LNCAP (cell line): ENCODE results near the gene DCXR.

Experiments
- CTCF ChIP-seq: fragments of 450-650 bp; IDR thresholded peaks from 2 replicates; pipeline ENCODE4 v1.5.1; 2017; ENCODE audit warnings: mild to moderate bottlenecking

The DCXR gene

DNA sequence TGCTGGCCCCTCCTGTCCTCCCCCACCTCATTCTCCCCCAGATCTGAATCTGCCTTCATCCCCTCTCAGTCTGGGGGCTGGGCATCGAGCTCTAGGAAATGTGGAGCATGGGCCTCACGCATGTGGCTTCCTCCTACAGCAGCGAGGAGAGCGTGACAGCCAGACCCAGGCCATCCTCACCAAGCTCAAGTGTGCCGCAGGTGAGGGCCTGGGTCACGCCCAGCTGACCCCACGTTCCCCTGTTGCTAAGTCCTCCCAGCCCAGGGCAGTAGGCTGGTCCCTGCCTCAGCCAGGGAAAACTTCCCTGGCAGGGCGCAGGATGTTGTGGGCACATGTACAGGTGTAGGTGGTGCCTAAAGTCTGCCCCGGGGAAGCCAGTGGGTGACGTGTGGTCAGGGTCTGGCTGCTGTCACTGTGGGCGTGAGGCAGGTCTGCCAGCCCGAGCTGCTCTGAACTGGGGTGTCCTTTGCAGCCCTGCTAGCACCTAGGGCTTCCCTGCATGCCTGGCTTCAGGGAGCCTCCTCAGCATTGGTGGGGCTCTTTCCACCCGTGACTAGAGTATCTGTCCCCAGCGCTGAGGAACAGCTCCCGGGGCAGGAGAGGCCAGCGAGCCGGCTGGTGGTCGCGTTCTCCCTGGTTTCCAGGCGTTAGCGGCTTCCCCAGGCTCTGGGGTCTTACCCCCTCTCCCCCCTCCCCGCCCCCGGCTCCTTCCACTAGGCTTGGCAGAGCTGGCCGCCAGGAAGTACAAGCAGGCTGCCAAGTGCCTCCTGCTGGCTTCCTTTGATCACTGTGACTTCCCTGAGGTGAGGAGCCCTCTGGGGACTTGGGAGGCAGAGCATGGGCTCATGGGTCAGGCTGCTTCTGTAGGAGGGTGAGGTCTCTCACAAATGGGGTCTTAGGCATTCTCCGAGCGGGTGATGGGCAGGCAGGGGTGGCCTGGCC, 17.8 kb upstream of the DCXR start:
- no peak for TF ChIP-seq CTCF

DNA sequence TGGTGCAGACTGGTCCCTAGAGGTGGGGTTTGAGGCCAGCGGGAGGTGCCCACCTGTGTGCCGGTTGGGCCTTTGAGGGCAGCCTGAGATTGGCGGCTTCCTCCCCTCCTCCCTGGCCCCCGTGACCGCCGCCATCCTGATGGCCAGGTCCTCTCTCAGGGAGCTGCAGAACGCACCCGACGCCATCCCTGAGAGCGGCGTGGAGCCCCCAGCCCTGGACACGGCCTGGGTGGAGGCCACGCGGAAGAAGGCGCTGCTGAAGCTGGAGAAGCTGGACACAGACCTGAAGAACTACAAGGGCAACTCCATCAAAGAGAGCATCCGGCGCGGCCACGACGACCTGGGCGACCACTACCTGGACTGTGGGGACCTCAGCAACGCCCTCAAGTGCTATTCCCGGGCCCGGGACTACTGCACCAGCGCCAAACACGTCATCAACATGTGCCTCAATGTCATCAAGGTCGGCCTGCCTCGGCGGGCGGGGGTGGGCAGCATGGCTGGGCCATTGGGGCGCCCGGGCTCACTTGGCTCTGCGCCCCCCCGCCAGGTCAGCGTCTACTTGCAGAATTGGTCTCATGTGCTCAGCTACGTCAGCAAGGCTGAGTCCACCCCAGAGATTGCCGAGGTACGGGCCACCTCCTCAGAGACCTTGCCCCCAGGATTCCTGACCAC, 17.0 kb upstream of the DCXR start:
- TF ChIP-seq CTCF: no peak

GRCh38 chr17:82053556-82054263, 16.2 kb upstream of the DCXR start:
- TF ChIP-seq CTCF: no peak

DNA sequence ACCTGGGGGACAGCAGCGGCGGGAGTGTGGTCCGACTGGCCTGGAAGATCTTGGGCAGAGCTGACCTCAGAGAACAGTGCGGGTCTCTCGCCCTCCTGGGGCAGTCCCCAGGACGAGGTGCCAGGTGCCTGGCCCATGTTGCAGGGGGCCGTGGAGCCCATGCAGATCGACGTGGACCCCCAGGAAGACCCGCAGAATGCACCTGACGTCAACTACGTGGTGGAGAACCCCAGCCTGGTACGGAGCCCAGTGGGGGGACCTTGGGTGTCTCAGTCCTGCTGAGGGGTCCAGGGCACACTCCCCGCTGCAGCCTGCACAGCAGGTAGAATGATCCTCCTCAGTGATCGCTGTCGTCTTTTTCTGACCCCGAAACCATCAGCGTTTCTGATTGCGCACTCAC, 15.6 kb upstream of the DCXR start:
- TF ChIP-seq CTCF: no peak

DNA sequence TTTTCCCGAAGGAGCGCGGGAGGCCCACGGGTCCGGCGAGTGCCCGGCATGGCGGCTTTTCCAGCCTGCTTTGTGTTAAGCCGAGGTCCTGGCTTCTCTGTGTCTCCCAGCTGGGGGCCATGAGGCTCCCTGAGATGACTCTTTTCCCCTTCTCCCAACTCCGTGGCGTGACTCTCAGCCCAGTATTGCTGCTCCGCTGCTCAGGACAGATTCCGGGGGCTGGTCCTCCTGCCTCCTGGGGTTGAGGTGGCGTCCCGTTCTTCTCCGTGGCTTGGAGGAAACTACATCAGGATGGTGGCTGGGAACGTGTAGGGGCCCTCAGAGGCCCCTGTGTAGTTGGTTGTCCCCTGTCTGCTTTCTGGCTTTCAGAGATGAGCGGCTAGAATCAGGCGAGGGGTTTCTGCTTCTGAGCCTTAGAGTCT, 15.2 kb upstream of the DCXR start:
- no peak for TF ChIP-seq CTCF

DNA sequence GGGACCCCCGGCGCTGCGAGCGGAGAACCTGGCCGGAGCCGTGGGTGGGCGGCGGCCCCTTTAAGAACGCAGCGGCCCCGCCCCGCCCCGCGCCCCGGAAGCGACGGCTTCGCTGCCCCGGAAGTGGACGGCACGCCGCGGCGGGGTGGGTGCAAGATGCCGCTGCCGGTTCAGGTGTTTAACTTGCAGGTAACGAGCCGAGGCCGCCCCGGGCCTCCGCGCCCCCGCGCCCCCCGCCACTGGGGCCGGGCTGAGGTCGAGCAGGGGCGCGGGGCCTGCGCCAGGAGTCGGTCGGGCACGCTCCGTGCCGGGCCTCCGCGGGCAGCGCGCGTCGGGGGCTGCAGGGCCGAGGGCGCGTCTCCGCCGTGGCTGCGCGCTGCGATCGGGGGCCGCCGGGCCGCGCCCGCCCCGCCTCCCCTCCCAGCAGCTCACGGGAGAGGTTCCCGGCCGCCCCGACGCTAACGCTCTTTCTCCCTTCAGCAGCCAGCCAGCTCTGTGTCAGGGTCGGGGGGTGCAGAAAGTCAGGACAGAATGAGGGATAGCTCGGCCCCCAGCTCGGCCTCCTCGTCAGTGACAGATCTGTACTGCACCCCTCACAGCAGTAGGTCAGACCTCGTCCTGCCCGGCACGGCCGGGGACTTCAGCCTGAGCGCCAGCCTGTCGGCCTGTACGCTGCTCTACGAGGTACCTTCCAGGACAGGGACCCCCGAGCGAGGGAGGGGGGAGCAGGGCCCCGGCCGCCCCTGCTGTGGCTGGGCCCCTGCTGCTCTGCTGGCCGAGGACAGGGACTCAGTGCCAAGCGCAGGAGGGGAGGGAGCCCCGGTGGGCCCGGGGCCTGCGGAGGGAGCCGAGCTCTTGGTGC, 14.5 kb upstream of the DCXR start, which contains the start of the genes GPS1 and RFNG:
Gene GPS1 (plus strand): TSS at position 123 of the 862 bp plus-strand sequence. CDS start 34 bp downstream, at position 157.
Gene RFNG (minus strand): TSS at position 36 of the 862 bp plus-strand sequence. CDS start 45 bp downstream, outside the sequence.
- no peak for TF ChIP-seq CTCF
